Panc1 (cell line): ENCODE measurements around the gene HS2ST1. TPM values are rescaled to one million over a fixed set of nuclear protein-coding genes. Genes with fewer than 3 reads are reported as not detected.

ENCODE experiments used
- ATAC-seq: fragments of 200-7000 bp; cut with Tn5 transposase; 2 replicates; pipeline ENCODE4 v1.9.1; 2020; ENCODE audit warnings: mild to moderate bottlenecking, moderate library complexity
- Bru-seq: library from RNA; stranded (reverse); fragments of 400-500 nt; gene quantifications from one replicate; lab custom pipeline; 2021; lab: Mats Ljungman, UMichigan
- BruChase-seq, 2 experiments: library from RNA; stranded (reverse); fragments of 400-500 nt; gene quantifications; one replicate each; lab custom pipeline; 2021; lab: Mats Ljungman, UMichigan
- BruUV-seq: library from RNA; stranded (reverse); fragments of 400-500 nt; replicated peaks from 2 replicates; lab custom pipeline; 2021; lab: Mats Ljungman, UMichigan
- CTCF ChIA-PET: fragments of 300-600 bp; sonication (Branson Sonifier 250); formaldehyde crosslinking; loops from one replicate; lab custom pipeline; 2022; ENCODE audit warnings: antibody characterized with exemption; lab: Charles Lee
- POLR2A ChIA-PET: fragments of 300-600 bp; sonication (Branson Sonifier 250); formaldehyde crosslinking; loops from one replicate; lab custom pipeline; 2022; ENCODE audit warnings: antibody characterized with exemption; lab: Charles Lee
- DNase-seq: peaks from one replicate; pipeline ENCODE4 v3.0.0-alpha.2; 2010; ENCODE audit warnings: low read depth, low spot score
- H3K27ac ChIP-seq: 2 replicates; pipeline ENCODE4 v1.5.1; 2011; ENCODE audit warnings: mild to moderate bottlenecking, low read length, inconsistent platforms
- H3K27me3 ChIP-seq: fragments of 200-500 bp; sonication (Bioruptor generic); 2 replicates; pipeline ENCODE4 v1.6.0; 2014; ENCODE audit warnings: low read length, inconsistent platforms; ENCODE audit not compliant: control insufficient read depth, insufficient read depth
- H3K36me3 ChIP-seq: fragments of 200-500 bp; sonication (Bioruptor generic); 2 replicates; pipeline ENCODE4 v1.5.1; 2014; ENCODE audit warnings: inconsistent platforms, mild to moderate bottlenecking, low read length, moderate library complexity; ENCODE audit not compliant: control insufficient read depth, insufficient read depth
- H3K4me1 ChIP-seq: 2 replicates; pipeline ENCODE4 v1.5.1; 2011; ENCODE audit warnings: inconsistent platforms, mild to moderate bottlenecking, low read length, moderate library complexity; ENCODE audit not compliant: control insufficient read depth, insufficient read depth
- H3K4me3 ChIP-seq, 2 experiments: 2 replicates each; pipeline ENCODE4 v1.5.1; 2011 to 2012; ENCODE audit warnings: low read depth in 2 of 2, low read length in 2 of 2, mild to moderate bottlenecking in 2 of 2, inconsistent platforms in 1 of 2, moderate library complexity in 1 of 2
- H3K9me3 ChIP-seq: fragments of 200-500 bp; sonication (Bioruptor generic); 2 replicates; pipeline ENCODE4 v1.5.1; 2014; ENCODE audit warnings: low read depth, mild to moderate bottlenecking, inconsistent platforms, low read length, moderate library complexity; ENCODE audit not compliant: control insufficient read depth, insufficient read depth
- POLR2AphosphoS5 ChIP-seq: IDR thresholded peaks from 2 replicates; pipeline ENCODE4 v1.6.1; 2012; ENCODE audit warnings: mild to moderate bottlenecking, low read depth, low read length, moderate library complexity
- SIN3A ChIP-seq: IDR thresholded peaks from 2 replicates; pipeline ENCODE4 v1.6.1; 2012; ENCODE audit warnings: low read depth, mild to moderate bottlenecking, low read length, moderate library complexity, borderline replicate concordance; ENCODE audit not compliant: insufficient read depth
- TCF7L2 ChIP-seq: IDR thresholded peaks from 2 replicates; pipeline ENCODE4 v1.6.1; 2011; ENCODE audit warnings: mild to moderate bottlenecking, low read depth, low read length, inconsistent platforms
- in situ Hi-C: cut with HindIII; loops from 2 replicates; pipeline ENCODE4 v1.10.0; 2016; ENCODE audit warnings: low sequenced_read_pairs, low pct_unique_long_range_greater_than_20kb
- intact Hi-C: fragments of 100-400 bp; cut with micrococcal nuclease; formaldehyde crosslinking; loops from one replicate; pipeline ENCODE4 v1.10.0; 2022; ENCODE audit not compliant: unreplicated experiment
- long read RNA-seq: library from polyadenylated mRNA; unstranded; transcript quantifications from one replicate; pipeline ENCODE4 v2.0.0, GENCODE V29; 2021; ENCODE audit not compliant: unreplicated experiment
- polyA plus RNA-seq: library from polyadenylated mRNA; unstranded; fragments of >200 nt; gene quantifications from one replicate; pipeline ENCODE4 v1.2.1, GENCODE V29; 2012; ENCODE audit warnings: missing spikeins; ENCODE audit not compliant: insufficient read length
- total RNA-seq: library from RNA; stranded (reverse); gene quantifications from one replicate; pipeline ENCODE4 v1.2.1, GENCODE V29; 2021; ENCODE audit not compliant: unreplicated experiment
- TF ChIP-seq, protein P1 (sequence below), 2 experiments: IDR thresholded peaks; 2 replicates each; pipeline ENCODE4 v1.6.1; 2011 to 2012; ENCODE audit warnings: low read depth in 2 of 2, control low read depth in 1 of 2, low read length in 1 of 2, mild to moderate bottlenecking in 1 of 2, moderate library complexity in 1 of 2; ENCODE audit not compliant: insufficient read depth in 1 of 2
- TF ChIP-seq, protein P2 (sequence below): fragments of 450-650 bp; IDR thresholded peaks from 2 replicates; pipeline ENCODE4 v1.5.1; 2017; ENCODE audit warnings: mild to moderate bottlenecking

Gene HS2ST1
- total RNA-seq (81.0 TPM), Bru-seq, nascent RNA (percentile 91 among the genes with signal in this experiment), BruChase-seq, experiment 1, labeled RNA remaining after a 2-hour chase (percentile 93 among the genes with signal in this experiment), BruChase-seq, experiment 2, labeled RNA remaining after a 6-hour chase (percentile 94 among the genes with signal in this experiment)
- polyA plus RNA-seq: 35.5 TPM
- long read RNA-seq, full-length matches to known transcripts: 166 of 196 reads
- long read RNA-seq, partial matches to known transcripts: 10 of 196 reads
- long read RNA-seq, other reads (novel, unspliced or antisense): 20 of 196 reads

DNA sequence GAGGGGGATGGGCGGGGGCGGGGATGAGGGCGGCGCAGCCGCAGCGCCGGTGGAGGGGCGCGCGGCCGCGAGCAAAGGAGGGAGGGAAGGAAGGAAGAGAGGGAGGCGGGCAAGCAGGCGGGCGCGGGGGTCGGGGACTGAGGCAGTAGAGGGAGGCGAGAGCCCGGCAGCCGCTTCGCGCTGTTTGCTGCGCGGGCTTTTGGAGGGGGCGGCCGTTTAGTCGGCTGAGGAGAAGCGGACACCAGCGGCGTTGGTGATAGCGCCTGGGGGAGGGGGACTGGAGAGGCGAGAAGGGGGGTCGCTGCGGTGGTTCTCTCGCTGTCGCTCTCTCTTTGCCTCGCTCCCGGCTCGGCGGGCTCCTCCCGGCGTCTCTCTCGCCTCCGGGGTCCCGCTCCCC lies at the start of gene HS2ST1:
Gene HS2ST1, plus strand, starts transcription at position 35 of the 397 bp plus-strand sequence.
- no peaks in the 10 kb centered on the region for H3K9me3 ChIP-seq
- peaks cover 21% of the 10 kb centered on the region; the same call in 1 of the 2 replicates for H3K4me1 ChIP-seq
- peak within 1 kb of the TSS; percentile 99 to 100 for H3K4me3 ChIP-seq
- peaks cover 4% of the 10 kb centered on the region; the same call in 1 of the 2 replicates for H3K36me3 ChIP-seq
- no TSS peak for BruUV-seq
- no peak for DNase-seq
- intact Hi-C loops (loop anchor here (10.0 kb wide), 1 partner anchor 110 kb away; no protein-coding TSS in a partner anchor), in situ Hi-C loops (no loop called here)
- ChIA-PET POLR2A (interaction anchor here (0.5 to 0.7 kb wide), 4 partner anchors 17 to 84 kb away, joined by 3 to 7 read pairs (median 5); no protein-coding TSS in a partner anchor), CTCF (interaction anchor here (0.7 to 1.0 kb wide), 3 partner anchors 81 to 411 kb away, joined by 3 to 9 read pairs (median 4); partner anchors contain the start of gene SH3GLB1)
- TF ChIP-seq TCF7L2 (no peak), SIN3A (0 out of 2 replicates have a peak, but pooled peaks have one; percentile 78)
- TF ChIP-seq, protein P1, sequence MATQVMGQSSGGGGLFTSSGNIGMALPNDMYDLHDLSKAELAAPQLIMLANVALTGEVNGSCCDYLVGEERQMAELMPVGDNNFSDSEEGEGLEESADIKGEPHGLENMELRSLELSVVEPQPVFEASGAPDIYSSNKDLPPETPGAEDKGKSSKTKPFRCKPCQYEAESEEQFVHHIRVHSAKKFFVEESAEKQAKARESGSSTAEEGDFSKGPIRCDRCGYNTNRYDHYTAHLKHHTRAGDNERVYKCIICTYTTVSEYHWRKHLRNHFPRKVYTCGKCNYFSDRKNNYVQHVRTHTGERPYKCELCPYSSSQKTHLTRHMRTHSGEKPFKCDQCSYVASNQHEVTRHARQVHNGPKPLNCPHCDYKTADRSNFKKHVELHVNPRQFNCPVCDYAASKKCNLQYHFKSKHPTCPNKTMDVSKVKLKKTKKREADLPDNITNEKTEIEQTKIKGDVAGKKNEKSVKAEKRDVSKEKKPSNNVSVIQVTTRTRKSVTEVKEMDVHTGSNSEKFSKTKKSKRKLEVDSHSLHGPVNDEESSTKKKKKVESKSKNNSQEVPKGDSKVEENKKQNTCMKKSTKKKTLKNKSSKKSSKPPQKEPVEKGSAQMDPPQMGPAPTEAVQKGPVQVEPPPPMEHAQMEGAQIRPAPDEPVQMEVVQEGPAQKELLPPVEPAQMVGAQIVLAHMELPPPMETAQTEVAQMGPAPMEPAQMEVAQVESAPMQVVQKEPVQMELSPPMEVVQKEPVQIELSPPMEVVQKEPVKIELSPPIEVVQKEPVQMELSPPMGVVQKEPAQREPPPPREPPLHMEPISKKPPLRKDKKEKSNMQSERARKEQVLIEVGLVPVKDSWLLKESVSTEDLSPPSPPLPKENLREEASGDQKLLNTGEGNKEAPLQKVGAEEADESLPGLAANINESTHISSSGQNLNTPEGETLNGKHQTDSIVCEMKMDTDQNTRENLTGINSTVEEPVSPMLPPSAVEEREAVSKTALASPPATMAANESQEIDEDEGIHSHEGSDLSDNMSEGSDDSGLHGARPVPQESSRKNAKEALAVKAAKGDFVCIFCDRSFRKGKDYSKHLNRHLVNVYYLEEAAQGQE (IDR thresholded peaks at IDR 0.05; ENCODE audit: insufficient read depth in 1 of 2, low read depth in 2 of 2, low read length in 1 of 2): no peak
- peak within 1 kb of the TSS; percentile 100 for H3K27ac ChIP-seq
- peak; percentile 43 for ATAC-seq
- H3K27me3 ChIP-seq: no peaks in the 10 kb centered on the region

- ChIA-PET POLR2A (no interaction called here), CTCF (no interaction called here)
- TF ChIP-seq, protein P2, sequence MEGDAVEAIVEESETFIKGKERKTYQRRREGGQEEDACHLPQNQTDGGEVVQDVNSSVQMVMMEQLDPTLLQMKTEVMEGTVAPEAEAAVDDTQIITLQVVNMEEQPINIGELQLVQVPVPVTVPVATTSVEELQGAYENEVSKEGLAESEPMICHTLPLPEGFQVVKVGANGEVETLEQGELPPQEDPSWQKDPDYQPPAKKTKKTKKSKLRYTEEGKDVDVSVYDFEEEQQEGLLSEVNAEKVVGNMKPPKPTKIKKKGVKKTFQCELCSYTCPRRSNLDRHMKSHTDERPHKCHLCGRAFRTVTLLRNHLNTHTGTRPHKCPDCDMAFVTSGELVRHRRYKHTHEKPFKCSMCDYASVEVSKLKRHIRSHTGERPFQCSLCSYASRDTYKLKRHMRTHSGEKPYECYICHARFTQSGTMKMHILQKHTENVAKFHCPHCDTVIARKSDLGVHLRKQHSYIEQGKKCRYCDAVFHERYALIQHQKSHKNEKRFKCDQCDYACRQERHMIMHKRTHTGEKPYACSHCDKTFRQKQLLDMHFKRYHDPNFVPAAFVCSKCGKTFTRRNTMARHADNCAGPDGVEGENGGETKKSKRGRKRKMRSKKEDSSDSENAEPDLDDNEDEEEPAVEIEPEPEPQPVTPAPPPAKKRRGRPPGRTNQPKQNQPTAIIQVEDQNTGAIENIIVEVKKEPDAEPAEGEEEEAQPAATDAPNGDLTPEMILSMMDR: no peak
- TF ChIP-seq, protein P1 (IDR thresholded peaks at IDR 0.05; ENCODE audit: insufficient read depth in 1 of 2, low read depth in 2 of 2, low read length in 1 of 2): no peak
- TF ChIP-seq POLR2AphosphoS5 (no peak), TCF7L2 (no peak), SIN3A (no peak)
- H3K36me3 ChIP-seq: no peaks in the 10 kb centered on the region
- H3K4me1 ChIP-seq: no peaks in the 10 kb centered on the region
- DNase-seq (no peak), ATAC-seq (no peak)
- no peak overlapping the region for H3K27ac ChIP-seq
- in situ Hi-C loops (no loop called here), intact Hi-C loops (no loop called here)
- no peak overlapping the region for H3K4me3 ChIP-seq
- no TSS peak for BruUV-seq
- no peaks in the 10 kb centered on the region for H3K27me3 ChIP-seq
- no peaks in the 10 kb centered on the region for H3K9me3 ChIP-seq
Measured at GRCh38 chr1:86865973-86866637, 48.3 kb upstream of the HS2ST1 start.
